WTC11 (cell line): Measurements from ENCODE around the gene PTCHD4.

ENCODE experiments used
- FOXP1 ChIP-seq: sonication (generic); formaldehyde crosslinking; IDR thresholded peaks from 2 replicates; pipeline ENCODE4 v1.8.0; 2022; ENCODE audit warnings: missing genetic modification reagents, mild to moderate bottlenecking, moderate library complexity, borderline replicate concordance
- NFE2L1 ChIP-seq: sonication (generic); formaldehyde crosslinking; IDR thresholded peaks from 2 replicates; pipeline ENCODE4 v1.8.1; 2023; ENCODE audit warnings: missing genetic modification reagents
- ZNF232 ChIP-seq: sonication (generic); formaldehyde crosslinking; IDR thresholded peaks from 2 replicates; pipeline ENCODE4 v1.8.0; 2022; ENCODE audit warnings: mild to moderate bottlenecking, missing genetic modification reagents
- TF ChIP-seq, protein P1 (sequence below): fragments of 250-450 bp; sonication (Bioruptor Pico); IDR thresholded peaks from 2 replicates; pipeline ENCODE4 v2.1.2; 2022; ENCODE audit warnings: mild to moderate bottlenecking, moderate library complexity
- TF ChIP-seq, protein P2 (sequence below): fragments of 200-600 bp; IDR thresholded peaks from 2 replicates; pipeline ENCODE4 v1.8.0; 2022; ENCODE audit warnings: antibody characterized with exemption
- TF ChIP-seq, protein P3 (sequence below): sonication (generic); formaldehyde crosslinking; IDR thresholded peaks from 2 replicates; pipeline ENCODE4 v1.8.0; 2022; ENCODE audit warnings: mild to moderate bottlenecking, missing genetic modification reagents
- TF ChIP-seq, protein P4 (sequence below): sonication (generic); formaldehyde crosslinking; IDR thresholded peaks from 2 replicates; pipeline ENCODE4 v1.8.1; 2022; ENCODE audit warnings: low read depth, missing genetic modification reagents, borderline replicate concordance
- TF ChIP-seq, protein P5 (sequence below): sonication (generic); formaldehyde crosslinking; IDR thresholded peaks from 2 replicates; pipeline ENCODE4 v1.8.0; 2022; ENCODE audit warnings: mild to moderate bottlenecking, missing genetic modification reagents

DNA sequence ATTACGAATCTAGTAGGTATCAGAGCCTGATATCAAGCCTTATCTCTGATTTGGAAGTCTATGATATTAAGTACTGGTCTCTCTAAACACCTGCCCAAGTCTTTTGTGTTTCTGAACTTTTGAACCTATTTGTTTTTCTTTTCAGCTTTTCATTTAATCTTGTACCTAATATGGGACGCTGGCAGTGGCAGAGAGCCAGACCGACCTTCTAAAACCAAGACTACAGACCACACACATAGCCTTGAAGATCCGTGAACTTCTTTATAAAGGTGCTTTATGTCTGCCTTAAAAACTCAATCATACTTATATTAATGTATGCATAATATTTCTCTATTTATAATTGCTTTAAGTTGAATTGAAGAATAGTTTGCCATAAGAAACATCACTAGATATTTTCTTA is 12.6 kb upstream of the PTCHD4 start:
- TF ChIP-seq, protein P1, sequence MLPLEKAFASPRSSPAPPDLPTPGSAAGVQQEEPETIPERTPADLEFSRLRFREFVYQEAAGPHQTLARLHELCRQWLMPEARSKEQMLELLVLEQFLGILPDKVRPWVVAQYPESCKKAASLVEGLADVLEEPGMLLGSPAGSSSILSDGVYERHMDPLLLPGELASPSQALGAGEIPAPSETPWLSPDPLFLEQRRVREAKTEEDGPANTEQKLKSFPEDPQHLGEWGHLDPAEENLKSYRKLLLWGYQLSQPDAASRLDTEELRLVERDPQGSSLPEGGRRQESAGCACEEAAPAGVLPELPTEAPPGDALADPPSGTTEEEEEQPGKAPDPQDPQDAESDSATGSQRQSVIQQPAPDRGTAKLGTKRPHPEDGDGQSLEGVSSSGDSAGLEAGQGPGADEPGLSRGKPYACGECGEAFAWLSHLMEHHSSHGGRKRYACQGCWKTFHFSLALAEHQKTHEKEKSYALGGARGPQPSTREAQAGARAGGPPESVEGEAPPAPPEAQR = no peak
- TF ChIP-seq, protein P2, sequence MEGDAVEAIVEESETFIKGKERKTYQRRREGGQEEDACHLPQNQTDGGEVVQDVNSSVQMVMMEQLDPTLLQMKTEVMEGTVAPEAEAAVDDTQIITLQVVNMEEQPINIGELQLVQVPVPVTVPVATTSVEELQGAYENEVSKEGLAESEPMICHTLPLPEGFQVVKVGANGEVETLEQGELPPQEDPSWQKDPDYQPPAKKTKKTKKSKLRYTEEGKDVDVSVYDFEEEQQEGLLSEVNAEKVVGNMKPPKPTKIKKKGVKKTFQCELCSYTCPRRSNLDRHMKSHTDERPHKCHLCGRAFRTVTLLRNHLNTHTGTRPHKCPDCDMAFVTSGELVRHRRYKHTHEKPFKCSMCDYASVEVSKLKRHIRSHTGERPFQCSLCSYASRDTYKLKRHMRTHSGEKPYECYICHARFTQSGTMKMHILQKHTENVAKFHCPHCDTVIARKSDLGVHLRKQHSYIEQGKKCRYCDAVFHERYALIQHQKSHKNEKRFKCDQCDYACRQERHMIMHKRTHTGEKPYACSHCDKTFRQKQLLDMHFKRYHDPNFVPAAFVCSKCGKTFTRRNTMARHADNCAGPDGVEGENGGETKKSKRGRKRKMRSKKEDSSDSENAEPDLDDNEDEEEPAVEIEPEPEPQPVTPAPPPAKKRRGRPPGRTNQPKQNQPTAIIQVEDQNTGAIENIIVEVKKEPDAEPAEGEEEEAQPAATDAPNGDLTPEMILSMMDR = no peak
- TF ChIP-seq ZNF232 (no peak), FOXP1 (no peak), NFE2L1 (CRISPR knock-in tag) (no peak)
- TF ChIP-seq, protein P3, sequence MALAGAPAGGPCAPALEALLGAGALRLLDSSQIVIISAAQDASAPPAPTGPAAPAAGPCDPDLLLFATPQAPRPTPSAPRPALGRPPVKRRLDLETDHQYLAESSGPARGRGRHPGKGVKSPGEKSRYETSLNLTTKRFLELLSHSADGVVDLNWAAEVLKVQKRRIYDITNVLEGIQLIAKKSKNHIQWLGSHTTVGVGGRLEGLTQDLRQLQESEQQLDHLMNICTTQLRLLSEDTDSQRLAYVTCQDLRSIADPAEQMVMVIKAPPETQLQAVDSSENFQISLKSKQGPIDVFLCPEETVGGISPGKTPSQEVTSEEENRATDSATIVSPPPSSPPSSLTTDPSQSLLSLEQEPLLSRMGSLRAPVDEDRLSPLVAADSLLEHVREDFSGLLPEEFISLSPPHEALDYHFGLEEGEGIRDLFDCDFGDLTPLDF (CRISPR knock-in tag) = no peak
- TF ChIP-seq, protein P4, sequence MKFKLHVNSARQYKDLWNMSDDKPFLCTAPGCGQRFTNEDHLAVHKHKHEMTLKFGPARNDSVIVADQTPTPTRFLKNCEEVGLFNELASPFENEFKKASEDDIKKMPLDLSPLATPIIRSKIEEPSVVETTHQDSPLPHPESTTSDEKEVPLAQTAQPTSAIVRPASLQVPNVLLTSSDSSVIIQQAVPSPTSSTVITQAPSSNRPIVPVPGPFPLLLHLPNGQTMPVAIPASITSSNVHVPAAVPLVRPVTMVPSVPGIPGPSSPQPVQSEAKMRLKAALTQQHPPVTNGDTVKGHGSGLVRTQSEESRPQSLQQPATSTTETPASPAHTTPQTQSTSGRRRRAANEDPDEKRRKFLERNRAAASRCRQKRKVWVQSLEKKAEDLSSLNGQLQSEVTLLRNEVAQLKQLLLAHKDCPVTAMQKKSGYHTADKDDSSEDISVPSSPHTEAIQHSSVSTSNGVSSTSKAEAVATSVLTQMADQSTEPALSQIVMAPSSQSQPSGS (CRISPR knock-in tag) = no peak
- TF ChIP-seq, protein P5, sequence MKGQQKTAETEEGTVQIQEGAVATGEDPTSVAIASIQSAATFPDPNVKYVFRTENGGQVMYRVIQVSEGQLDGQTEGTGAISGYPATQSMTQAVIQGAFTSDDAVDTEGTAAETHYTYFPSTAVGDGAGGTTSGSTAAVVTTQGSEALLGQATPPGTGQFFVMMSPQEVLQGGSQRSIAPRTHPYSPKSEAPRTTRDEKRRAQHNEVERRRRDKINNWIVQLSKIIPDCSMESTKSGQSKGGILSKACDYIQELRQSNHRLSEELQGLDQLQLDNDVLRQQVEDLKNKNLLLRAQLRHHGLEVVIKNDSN (CRISPR knock-in tag) = no peak
